Mucosa of descending colon (tissue), 3 donors: Measurements from ENCODE around the gene PPP3CB. TPM values are rescaled to one million over a fixed set of nuclear protein-coding genes. Genes with fewer than 3 reads are reported as not detected.

Experiments
- ATAC-seq: fragments of 200-7000 bp; cut with Tn5 transposase; one replicate; pipeline ENCODE4 v1.9.1; 2020; ENCODE audit warnings: mild to moderate bottlenecking, moderate library complexity
- DNase-seq, 3 donors: peaks; one replicate each; pipeline ENCODE4 v3.0.0-alpha.2; 2020
- H3K36me3 ChIP-seq: fragments of 200-600 bp; one replicate; pipeline ENCODE4 v1.8.0; 2021; ENCODE audit warnings: low read depth, mild to moderate bottlenecking
- H3K4me1 ChIP-seq: fragments of 200-600 bp; one replicate; pipeline ENCODE4 v1.8.0; 2021; ENCODE audit warnings: low read depth, mild to moderate bottlenecking
- H3K4me3 ChIP-seq: fragments of 200-600 bp; one replicate; pipeline ENCODE4 v1.8.0; 2021; ENCODE audit warnings: mild to moderate bottlenecking
- H3K9me3 ChIP-seq: fragments of 200-600 bp; one replicate; pipeline ENCODE4 v1.8.0; 2021; ENCODE audit warnings: mild to moderate bottlenecking
- CTCF ChIP-seq: fragments of 200-600 bp; IDR thresholded peaks from one replicate; pipeline ENCODE4 v1.8.0; 2022; ENCODE audit warnings: antibody characterized with exemption, mild to moderate bottlenecking
- intact Hi-C, 2 donors: fragments of 100-400 bp; cut with DNase I in 1 of 2; cut with micrococcal nuclease in 1 of 2; formaldehyde crosslinking; loops; one replicate each; pipeline versions ENCODE4 v1.11.0 to v1.11.1; 2022; cut with DNase I, micrococcal nuclease
- total RNA-seq, 3 donors: library from RNA; stranded (reverse); fragmentation: NEBNext Ultra II Directional in 2 of 3; extraction: Animal tissue kit (Norgen Biotek cat#: 25700) in 2 of 3; gene quantifications; one replicate each; pipeline versions ENCODE4 v1.2.1 to v1.2.4, GENCODE V29; 2021 to 2023
- donor health status: DM: no; HTN: no; CAD: no; lungs with moderate emphysema.
- donor health status: DM: no; HTN: no; CAD: no.
- donor health status: DM: no; HTN: yes; CAD: no.

PPP3CB gene
- total RNA-seq, 3 donors from 2014 or later: 25.8 to 79.6 (median 27.3) TPM

GRCh38 chr10:73414230-73414945 is 81.4 kb downstream of the PPP3CB start:
- intact Hi-C loops: loop anchor here in 1 of 2 donors (5.0 kb wide), 1 partner anchor 162 kb away; the partner anchor contains the start of gene MRPS16

GRCh38 chr10:73413528-73414229 is 82.1 kb downstream of the PPP3CB start, which contains the start of gene ANXA7:
Gene ANXA7 (minus strand): TSS chr10:73414058. CDS start chr10:73400856, 13,202 bp downstream.
- Histone ChIP-seq H3K9me3 (no peaks in the 10 kb centered on the region), H3K4me3 (peak within 1 kb of the TSS; percentile 76), H3K36me3 (no peaks in the 10 kb centered on the region), H3K4me1 (peaks cover 17% of the 10 kb centered on the region)
- intact Hi-C loops: loop anchor here in 1 of 2 donors (5.0 kb wide), 1 partner anchor 161 kb away; the partner anchor contains the start of gene MRPS16
- TF ChIP-seq CTCF: no peak
- DNase-seq: peak; percentile 97 to 98 (median 97)
- ATAC-seq: peak; percentile 94

More at GRCh38 chr10:73414230-73414945, 81.4 kb downstream of the PPP3CB start:
- no peak for TF ChIP-seq CTCF
- DNase-seq: peak in 2 of 3 donors; percentile 39 to 45
- ATAC-seq: peak; percentile 54
- H3K9me3 ChIP-seq: no peaks in the 10 kb centered on the region
- H3K4me1 ChIP-seq: peaks cover 17% of the 10 kb centered on the region
- no peaks in the 10 kb centered on the region for H3K36me3 ChIP-seq
- H3K4me3 ChIP-seq: no peak overlapping the region

GRCh38 chr10:73413108-73413527 is 82.7 kb downstream of the PPP3CB start:
- no peak for TF ChIP-seq CTCF
- intact Hi-C loops: loop anchor here in 1 of 2 donors (5.0 kb wide), 1 partner anchor 161 kb away; the partner anchor contains the start of gene MRPS16

GRCh38 chr10:73410897-73411296 is 84.9 kb downstream of the PPP3CB start:
- intact Hi-C loops: loop anchor here in 1 of 2 donors (5.0 kb wide), 1 partner anchor 159 kb away; the partner anchor contains the start of gene MRPS16

More at GRCh38 chr10:73413108-73413527, 82.7 kb downstream of the PPP3CB start:
- Histone ChIP-seq H3K36me3 (no peaks in the 10 kb centered on the region), H3K4me1 (peaks cover 17% of the 10 kb centered on the region), H3K9me3 (no peaks in the 10 kb centered on the region), H3K4me3 (peak overlapping the region; percentile 76)
- ATAC-seq (peak; percentile 72), DNase-seq (peak in 2 of 3 donors; percentile 51 to 66)

More at GRCh38 chr10:73410897-73411296, 84.9 kb downstream of the PPP3CB start:
- TF ChIP-seq CTCF: no peak
- H3K4me1 ChIP-seq: peaks cover 17% of the 10 kb centered on the region
- no peaks in the 10 kb centered on the region for H3K36me3 ChIP-seq
- no peaks in the 10 kb centered on the region for H3K9me3 ChIP-seq
- no peak for DNase-seq
- no peak overlapping the region for H3K4me3 ChIP-seq
- no peak for ATAC-seq
